Measurements from ENCODE around the gene CYP4A22.
"Not testable (repeated sequence)": the region's sequence is repeated elsewhere in the genome, so short reads cannot be mapped to it uniquely, and the experiment has no call there.

Gene CYP4A22

DNA sequence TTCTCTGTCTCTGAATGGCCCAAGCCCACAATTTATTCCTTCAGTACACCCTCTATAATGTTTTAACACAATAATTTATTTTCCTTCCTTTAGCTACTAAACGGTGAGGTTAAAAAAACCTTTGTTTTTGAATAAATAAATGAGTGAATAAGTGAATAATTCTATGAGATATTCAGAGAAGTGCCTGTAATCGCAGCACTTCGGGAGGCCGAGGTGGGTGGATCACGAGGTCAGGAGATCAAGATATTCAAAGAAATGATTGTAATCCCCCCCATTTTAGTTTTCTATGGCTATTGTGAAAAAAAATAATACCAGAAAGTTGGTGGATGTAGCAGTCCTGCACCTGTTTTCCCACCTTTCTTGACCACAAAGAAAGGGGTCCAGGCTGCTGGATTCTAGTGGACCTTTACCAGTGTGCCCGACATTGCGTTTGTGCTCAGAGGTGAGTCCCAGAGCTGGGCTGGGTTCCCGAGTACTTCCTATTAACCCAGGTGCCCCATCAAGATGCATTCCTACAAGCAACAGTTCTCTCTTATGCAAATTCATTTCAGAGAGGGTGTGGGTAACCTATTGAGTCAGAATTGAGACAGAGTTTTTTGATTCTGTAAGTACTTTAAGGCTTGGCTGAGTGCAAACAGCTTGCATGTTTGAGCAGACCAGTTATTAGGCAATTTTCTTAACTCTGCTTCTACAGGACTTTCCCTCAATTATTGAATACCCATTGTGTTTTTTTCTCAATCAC lies 7.6 kb upstream of the CYP4A22 start:
- H3K27me3 ChIP-seq (ENCODE audit: control insufficient read depth, insufficient read depth, low read length); H3K4me3 ChIP-seq (ENCODE audit: low read length); H3K27ac ChIP-seq (ENCODE audit: low read depth, low read length); H3K9ac ChIP-seq (ENCODE audit: low read length); H3K36me3 ChIP-seq (ENCODE audit: control insufficient read depth, insufficient read depth, low read length); H3K4me1 ChIP-seq (ENCODE audit: control insufficient read depth, insufficient read depth, low read length): not testable (repeated sequence)

DNA sequence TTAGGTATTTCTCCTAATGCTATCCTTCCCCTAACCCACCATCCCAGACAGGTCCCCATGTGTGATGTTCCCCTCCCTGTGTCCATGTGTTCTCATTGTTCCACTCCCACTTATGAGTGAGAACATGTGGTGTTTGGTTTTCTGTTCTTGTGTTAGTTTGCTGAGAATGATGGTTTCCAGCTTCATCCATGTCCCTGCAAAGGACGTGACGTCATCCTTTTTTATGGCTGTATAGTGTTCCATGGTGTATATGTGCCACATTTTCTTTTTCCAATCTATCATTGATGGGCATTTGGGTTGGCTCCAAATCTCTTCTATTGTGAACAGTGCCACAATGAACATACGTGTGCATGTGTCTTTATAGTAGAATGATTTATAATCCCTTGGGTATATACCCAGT lies 4.6 kb upstream of the CYP4A22 start:
- H3K36me3 ChIP-seq (ENCODE audit: control insufficient read depth, insufficient read depth, low read length); H3K4me1 ChIP-seq (ENCODE audit: control insufficient read depth, insufficient read depth, low read length); H3K9ac ChIP-seq (ENCODE audit: low read length); H3K27ac ChIP-seq (ENCODE audit: low read depth, low read length); H3K4me3 ChIP-seq (ENCODE audit: low read length); H3K27me3 ChIP-seq (ENCODE audit: control insufficient read depth, insufficient read depth, low read length): not testable (repeated sequence)

DNA sequence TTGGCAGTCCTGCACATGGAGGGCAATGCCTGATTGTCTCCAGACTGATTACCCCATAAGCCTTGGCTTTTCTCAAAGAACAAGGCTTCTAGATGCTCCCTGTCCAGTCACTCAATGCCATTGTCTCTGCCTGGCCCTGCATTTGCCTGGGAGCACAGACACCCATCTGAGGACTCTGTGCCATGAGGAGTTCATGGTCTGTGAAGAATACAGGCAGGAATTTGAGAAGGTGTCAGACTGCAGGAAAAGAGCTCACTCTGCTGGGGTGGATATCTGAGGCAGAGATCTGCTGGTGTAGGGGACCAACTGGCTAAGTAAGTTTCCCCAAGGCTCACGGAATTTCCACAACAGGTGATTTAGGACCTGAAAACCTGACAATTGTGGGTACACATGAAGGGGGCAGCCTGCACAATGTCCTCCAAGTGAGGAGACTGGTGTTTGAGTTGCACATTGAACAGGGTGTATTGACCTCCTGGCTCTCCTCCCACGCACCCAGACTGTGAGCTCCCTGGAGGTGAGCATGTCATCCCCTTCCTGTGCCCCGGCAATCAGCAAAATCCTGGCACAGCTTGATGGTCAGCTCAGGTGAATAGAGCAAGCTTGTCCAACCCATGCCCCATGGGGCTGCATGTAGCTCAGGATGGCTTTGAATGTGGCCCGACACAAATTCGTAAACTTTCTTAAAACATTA lies 829 bp downstream of the CYP4A22 start:
- no peak overlapping the region for H3K4me3 ChIP-seq (ENCODE audit: low read length)
- no peaks in the 10 kb centered on the region for H3K27me3 ChIP-seq (ENCODE audit: control insufficient read depth, insufficient read depth, low read length)
- H3K9ac ChIP-seq (ENCODE audit: low read length) = no peak overlapping the region
- H3K4me1 ChIP-seq (ENCODE audit: control insufficient read depth, insufficient read depth, low read length) = no peaks in the 10 kb centered on the region
- no peak overlapping the region for H3K27ac ChIP-seq (ENCODE audit: low read depth, low read length)
- H3K36me3 ChIP-seq (ENCODE audit: control insufficient read depth, insufficient read depth, low read length) = no peaks in the 10 kb centered on the region

DNA sequence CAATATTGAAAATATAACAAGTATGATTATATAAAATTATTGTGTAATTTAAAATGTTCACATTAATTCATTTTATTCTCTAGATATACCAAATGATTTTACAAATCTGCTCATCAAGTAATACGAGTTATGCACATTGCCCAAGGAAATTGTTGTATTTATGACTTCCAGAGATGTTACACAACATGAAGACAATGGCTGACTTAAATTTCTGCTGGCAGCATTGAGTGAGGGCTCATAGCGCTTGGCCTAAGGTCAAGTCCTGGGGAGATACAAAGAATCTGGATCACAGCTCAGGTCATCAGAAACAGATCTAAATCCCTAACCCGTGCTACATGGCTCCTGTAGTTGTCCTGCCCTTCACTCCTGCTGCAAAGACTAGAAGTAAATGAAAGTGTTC lies 3.1 kb downstream of the CYP4A22 start:
- not testable (repeated sequence) for H3K4me3 ChIP-seq (ENCODE audit: low read length); H3K4me1 ChIP-seq (ENCODE audit: control insufficient read depth, insufficient read depth, low read length); H3K9ac ChIP-seq (ENCODE audit: low read length); H3K27me3 ChIP-seq (ENCODE audit: control insufficient read depth, insufficient read depth, low read length); H3K27ac ChIP-seq (ENCODE audit: low read depth, low read length); H3K36me3 ChIP-seq (ENCODE audit: control insufficient read depth, insufficient read depth, low read length)

DNA sequence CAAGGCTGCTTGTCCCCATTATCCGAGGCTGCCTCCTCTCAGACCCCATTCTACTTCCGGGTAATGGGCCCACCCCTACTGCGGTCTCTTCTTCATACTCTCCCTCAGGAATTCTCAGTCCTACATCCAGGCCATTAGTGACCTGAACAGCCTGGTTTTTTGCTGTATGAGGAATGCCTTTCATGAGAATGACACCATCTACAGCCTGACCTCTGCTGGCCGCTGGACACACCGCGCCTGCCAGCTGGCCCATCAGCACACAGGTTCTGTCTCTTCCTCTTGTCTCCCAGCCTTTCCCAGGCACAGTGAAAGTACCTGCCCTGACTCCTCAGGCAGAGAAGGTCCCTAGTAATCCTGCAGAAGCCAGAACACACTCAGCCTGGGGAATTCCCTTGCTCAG lies 6.4 kb downstream of the CYP4A22 start:
- H3K27me3 ChIP-seq (ENCODE audit: control insufficient read depth, insufficient read depth, low read length); H3K4me1 ChIP-seq (ENCODE audit: control insufficient read depth, insufficient read depth, low read length); H3K27ac ChIP-seq (ENCODE audit: low read depth, low read length); H3K36me3 ChIP-seq (ENCODE audit: control insufficient read depth, insufficient read depth, low read length); H3K9ac ChIP-seq (ENCODE audit: low read length); H3K4me3 ChIP-seq (ENCODE audit: low read length): not testable (repeated sequence)

DNA sequence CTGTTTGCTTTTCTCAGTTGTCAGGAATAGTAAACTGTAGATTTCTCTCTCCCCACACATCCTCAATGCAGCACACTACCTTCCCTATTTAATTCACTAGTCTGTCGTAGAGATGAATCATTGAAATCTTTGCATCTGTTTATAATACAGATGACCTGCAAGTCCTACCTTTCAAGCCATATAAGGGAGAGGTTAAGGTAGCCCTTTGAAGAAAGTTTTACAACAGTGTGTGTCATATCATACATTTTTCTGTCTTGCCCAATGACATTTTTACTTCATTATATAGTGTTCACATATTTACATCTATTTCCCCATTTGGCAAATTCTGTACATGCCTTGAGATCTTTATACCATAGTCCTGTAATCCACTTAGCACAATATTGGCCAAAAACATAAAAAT lies 9.3 kb downstream of the CYP4A22 start:
- not testable (repeated sequence) for H3K36me3 ChIP-seq (ENCODE audit: control insufficient read depth, insufficient read depth, low read length); H3K4me1 ChIP-seq (ENCODE audit: control insufficient read depth, insufficient read depth, low read length); H3K9ac ChIP-seq (ENCODE audit: low read length); H3K4me3 ChIP-seq (ENCODE audit: low read length); H3K27me3 ChIP-seq (ENCODE audit: control insufficient read depth, insufficient read depth, low read length); H3K27ac ChIP-seq (ENCODE audit: low read depth, low read length)

DNA sequence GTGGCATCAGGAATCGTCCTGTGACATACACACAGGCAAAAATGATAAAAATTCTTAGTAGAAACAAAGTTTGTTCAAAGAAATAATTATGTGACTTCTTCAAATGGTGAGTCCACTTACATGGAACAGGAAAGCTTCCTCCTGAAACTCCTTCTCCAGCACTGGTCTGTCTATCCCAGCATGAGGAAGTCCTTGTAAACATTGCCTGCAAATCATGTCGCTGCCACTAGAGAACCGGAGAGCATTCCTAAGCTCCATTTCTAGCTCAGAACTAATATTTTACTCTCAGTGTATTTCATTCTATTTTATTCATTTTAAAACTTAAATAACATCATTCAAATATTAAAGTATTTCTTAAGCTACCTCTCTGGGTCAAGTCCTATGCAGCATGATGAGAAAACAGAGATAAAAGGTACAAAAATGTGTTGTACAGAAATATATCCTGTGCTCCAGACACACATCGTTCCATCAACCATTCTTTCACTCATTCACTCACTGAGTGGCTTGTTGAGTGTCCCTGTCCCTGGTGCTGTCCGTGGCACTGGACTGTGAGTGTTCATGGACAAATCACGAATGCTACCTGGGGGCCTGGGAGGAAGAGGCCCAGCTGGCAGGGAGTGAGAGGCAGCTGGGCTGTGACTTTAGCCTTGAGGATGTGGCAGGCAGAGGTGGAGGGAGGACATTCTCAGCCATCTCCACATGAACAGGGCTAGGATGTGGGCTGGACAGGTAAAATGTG lies 10.0 kb downstream of the CYP4A22 start:
- H3K27me3 ChIP-seq (ENCODE audit: control insufficient read depth, insufficient read depth, low read length) = no peaks in the 10 kb centered on the region
- H3K9ac ChIP-seq (ENCODE audit: low read length) = no peak overlapping the region
- H3K27ac ChIP-seq (ENCODE audit: low read depth, low read length) = no peak overlapping the region
- H3K36me3 ChIP-seq (ENCODE audit: control insufficient read depth, insufficient read depth, low read length) = no peaks in the 10 kb centered on the region
- no peaks in the 10 kb centered on the region for H3K4me1 ChIP-seq (ENCODE audit: control insufficient read depth, insufficient read depth, low read length)
- no peak overlapping the region for H3K4me3 ChIP-seq (ENCODE audit: low read length)

DNA sequence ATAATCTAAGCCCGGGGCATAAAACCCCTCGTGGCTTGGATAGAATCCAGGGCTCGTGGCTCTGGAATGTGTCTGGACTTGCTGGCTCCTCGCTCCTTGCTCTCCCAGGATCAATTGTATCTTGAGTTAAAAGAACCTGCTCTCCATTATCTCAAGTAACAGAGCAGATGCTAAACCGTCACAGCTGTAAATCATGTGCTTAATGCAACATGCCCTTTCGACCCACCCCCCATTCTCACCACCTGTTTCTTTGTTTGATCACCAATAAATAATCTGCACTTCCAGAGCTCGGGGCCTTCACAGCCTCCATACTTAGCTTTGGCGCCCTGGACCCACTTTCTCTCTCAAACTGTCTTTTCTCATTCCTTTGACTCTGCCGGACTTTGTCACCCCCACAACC lies 11.9 kb downstream of the CYP4A22 start:
- not testable (repeated sequence) for H3K27me3 ChIP-seq (ENCODE audit: control insufficient read depth, insufficient read depth, low read length); H3K27ac ChIP-seq (ENCODE audit: low read depth, low read length); H3K4me1 ChIP-seq (ENCODE audit: control insufficient read depth, insufficient read depth, low read length); H3K36me3 ChIP-seq (ENCODE audit: control insufficient read depth, insufficient read depth, low read length); H3K9ac ChIP-seq (ENCODE audit: low read length); H3K4me3 ChIP-seq (ENCODE audit: low read length)

DNA sequence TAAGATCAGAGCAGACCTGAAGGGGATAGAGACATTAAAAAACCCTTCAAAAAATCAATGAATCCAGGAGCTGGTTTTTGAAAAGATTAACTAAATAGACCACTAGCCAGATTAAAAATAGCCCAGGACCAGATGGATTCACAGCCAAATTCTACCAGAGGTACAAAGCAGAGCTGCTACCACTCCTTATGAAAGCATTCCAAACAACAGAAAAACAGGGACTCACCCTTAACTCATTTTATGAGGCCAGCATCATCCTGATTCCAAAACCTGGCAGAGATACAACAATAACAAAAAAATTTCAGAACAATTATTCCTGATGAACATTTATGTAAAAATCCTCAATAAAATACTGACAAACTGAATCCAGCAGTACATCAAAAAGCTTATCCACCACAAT lies 19.2 kb downstream of the CYP4A22 start:
- H3K4me1 ChIP-seq (ENCODE audit: control insufficient read depth, insufficient read depth, low read length); H3K36me3 ChIP-seq (ENCODE audit: control insufficient read depth, insufficient read depth, low read length); H3K4me3 ChIP-seq (ENCODE audit: low read length); H3K27ac ChIP-seq (ENCODE audit: low read depth, low read length); H3K27me3 ChIP-seq (ENCODE audit: control insufficient read depth, insufficient read depth, low read length); H3K9ac ChIP-seq (ENCODE audit: low read length): not testable (repeated sequence)

DNA sequence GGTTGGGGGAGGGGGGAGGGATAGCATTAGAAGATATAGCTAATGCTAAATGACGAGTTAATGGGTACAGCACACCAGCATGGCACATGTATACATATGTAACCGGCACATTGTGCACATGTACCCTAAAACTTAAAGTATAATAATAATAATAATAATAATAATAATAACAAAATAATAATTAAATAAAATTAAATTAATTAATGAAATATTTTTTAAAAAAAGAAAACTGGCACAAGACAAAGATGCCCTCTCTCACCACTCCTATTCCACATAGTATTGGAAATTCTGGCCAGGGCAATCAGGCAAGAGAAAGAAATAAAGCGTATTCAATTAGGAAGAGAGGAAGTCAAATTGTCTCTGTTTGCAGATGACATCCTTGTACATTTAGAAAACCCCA lies 20.7 kb downstream of the CYP4A22 start:
- not testable (repeated sequence) for H3K4me1 ChIP-seq (ENCODE audit: control insufficient read depth, insufficient read depth, low read length); H3K4me3 ChIP-seq (ENCODE audit: low read length); H3K27me3 ChIP-seq (ENCODE audit: control insufficient read depth, insufficient read depth, low read length)

DNA sequence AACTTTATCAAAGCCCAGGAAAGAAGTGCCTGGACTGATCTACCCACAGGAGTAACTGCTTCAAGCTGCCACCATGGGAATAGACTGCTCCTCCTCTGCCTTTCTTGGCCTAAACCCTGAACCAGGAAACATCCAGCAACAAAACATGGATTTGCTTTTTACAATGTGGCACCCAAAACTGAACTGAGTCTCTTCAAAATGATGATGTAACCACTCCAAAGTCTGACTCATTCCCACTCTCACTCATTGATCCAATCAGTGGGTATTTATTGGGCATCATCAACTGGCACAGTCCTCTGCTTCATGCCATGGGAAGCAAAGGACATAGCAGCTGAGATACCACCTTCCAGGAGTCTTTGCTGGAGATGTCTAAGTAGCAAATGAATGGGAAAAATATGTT lies 23.5 kb downstream of the CYP4A22 start:
- Histone ChIP-seq H3K4me3 (ENCODE audit: low read length) (no peak overlapping the region), H3K27ac (ENCODE audit: low read depth, low read length) (no peak overlapping the region), H3K4me1 (ENCODE audit: control insufficient read depth, insufficient read depth, low read length) (no peaks in the 10 kb centered on the region), H3K36me3 (ENCODE audit: control insufficient read depth, insufficient read depth, low read length) (no peaks in the 10 kb centered on the region), H3K27me3 (ENCODE audit: control insufficient read depth, insufficient read depth, low read length) (no peaks in the 10 kb centered on the region), H3K9ac (ENCODE audit: low read length) (no peak overlapping the region)

More for the DNA sequence above, 20.7 kb downstream of the CYP4A22 start:
- H3K27ac ChIP-seq (ENCODE audit: low read depth, low read length); H3K9ac ChIP-seq (ENCODE audit: low read length); H3K36me3 ChIP-seq (ENCODE audit: control insufficient read depth, insufficient read depth, low read length): not testable (repeated sequence)

DNA sequence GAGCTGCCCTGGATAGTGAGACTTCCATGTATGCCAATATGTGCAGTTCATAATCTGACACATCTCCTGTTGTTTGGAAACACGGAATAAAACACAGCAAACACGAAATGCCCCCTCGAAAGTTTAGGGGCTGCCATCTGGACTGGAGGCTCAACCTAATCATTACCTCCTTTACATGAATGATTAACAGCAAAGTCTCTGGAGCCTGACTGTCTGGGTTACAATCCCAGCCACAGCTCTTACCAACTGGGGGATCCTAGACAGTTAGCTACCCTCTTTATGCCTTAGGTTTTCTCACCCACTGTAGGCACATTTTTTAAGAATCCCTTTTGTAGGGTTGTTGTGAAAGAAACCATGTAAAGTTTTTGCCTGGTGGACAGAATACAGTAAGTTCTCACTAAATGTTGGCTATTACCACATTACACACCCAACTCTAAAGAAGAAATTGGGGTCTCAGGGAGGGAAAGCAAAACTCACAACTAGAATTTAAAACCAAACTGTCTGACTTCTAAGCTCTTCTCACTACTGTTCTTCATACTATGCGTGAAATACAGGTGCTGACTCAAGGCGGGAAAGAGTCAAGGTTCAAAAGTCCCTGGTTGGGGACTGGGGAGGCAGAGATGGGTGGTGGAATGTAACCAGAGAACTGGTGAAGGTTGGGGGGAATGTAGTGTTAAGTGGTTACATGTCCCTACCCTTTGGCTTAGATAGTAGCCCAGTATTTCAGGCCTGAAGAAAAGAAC lies 24.2 kb downstream of the CYP4A22 start:
- Histone ChIP-seq H3K9ac (ENCODE audit: low read length) (no peak overlapping the region), H3K27me3 (ENCODE audit: control insufficient read depth, insufficient read depth, low read length) (no peaks in the 10 kb centered on the region), H3K4me1 (ENCODE audit: control insufficient read depth, insufficient read depth, low read length) (no peaks in the 10 kb centered on the region), H3K36me3 (ENCODE audit: control insufficient read depth, insufficient read depth, low read length) (no peaks in the 10 kb centered on the region), H3K4me3 (ENCODE audit: low read length) (no peak overlapping the region), H3K27ac (ENCODE audit: low read depth, low read length) (no peak overlapping the region)
